Stimulated activated naive CD8-positive, alpha-beta T cell treated with anti-CD3 and anti-CD28 coated beads, Interleukin-15, amount 100 ng/mL, for 72 hours (primary cell): ENCODE data around the gene MAN2B2.
A peak's percentile ranks its signal among the peaks of the same experiment; 100 is the strongest.

ENCODE experiments used
- ATAC-seq: fragments of 150-1000 bp; cut with Tn5 transposase; 2 replicates; pipeline ENCODE4 v1.10.0; 2021; ENCODE audit warnings: mild to moderate bottlenecking, moderate library complexity
- DNase-seq, 2 donors: peaks; one replicate each; pipeline ENCODE4 v3.0.0; 2021 to 2022
- H3K27ac Mint-ChIP-seq, 2 donors: one replicate each; pipeline ENCODE4 v1.8.0; 2022; ENCODE audit warnings: mild to moderate bottlenecking in 2 of 2, mixed read lengths in 2 of 2, moderate library complexity in 2 of 2
- H3K27me3 Mint-ChIP-seq: one replicate; pipeline ENCODE4 v1.8.0; 2022; ENCODE audit warnings: mixed read lengths
- H3K4me1 Mint-ChIP-seq: one replicate; pipeline ENCODE4 v1.8.0; 2022; ENCODE audit warnings: mild to moderate bottlenecking, mixed read lengths
- H3K4me3 Mint-ChIP-seq, 2 donors: one replicate each; pipeline ENCODE4 v1.8.0; 2022; ENCODE audit warnings: mild to moderate bottlenecking in 2 of 2, mixed read lengths in 2 of 2, moderate library complexity in 1 of 2
- H3K9me3 Mint-ChIP-seq, 2 donors: one replicate each; pipeline ENCODE4 v1.8.0; 2022; ENCODE audit warnings: mixed read lengths in 2 of 2

The MAN2B2 gene

GRCh38 chr4:6538111-6538510, 36.9 kb upstream of the MAN2B2 start:
- H3K27ac Mint-ChIP-seq = no peak overlapping the region
- peaks cover 0 to 11% of the 10 kb centered on the region in 2 donors for H3K9me3 Mint-ChIP-seq
- ATAC-seq (no peak), DNase-seq (no peak)
- peaks cover 21% of the 10 kb centered on the region for H3K27me3 Mint-ChIP-seq
- no peak overlapping the region for H3K4me3 Mint-ChIP-seq
- no peaks in the 10 kb centered on the region for H3K4me1 Mint-ChIP-seq

DNA sequence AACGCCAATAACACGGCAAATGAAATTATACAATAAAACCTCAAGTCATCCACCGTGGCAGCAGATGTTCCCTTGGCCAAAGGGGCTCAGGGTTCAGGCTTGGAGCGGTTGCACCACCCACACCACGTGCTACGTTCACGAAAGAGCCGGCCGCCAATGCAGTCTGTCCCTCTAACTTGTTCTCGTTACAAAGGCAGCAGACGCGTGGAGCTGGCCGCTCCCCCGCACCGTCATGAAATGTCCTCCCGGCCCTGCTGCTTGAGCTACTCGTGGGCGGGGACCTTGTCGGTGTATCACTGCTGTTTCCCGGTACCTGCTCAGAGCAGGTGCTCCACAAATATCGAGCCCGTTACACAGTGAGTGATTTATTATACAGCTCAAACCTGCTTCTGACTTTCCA, 36.4 kb upstream of the MAN2B2 start:
- Mint-ChIP-seq H3K27ac (no peak overlapping the region), H3K4me1 (no peaks in the 10 kb centered on the region), H3K27me3 (peaks cover 26% of the 10 kb centered on the region), H3K9me3 (peaks cover 0 to 11% of the 10 kb centered on the region in 2 donors), H3K4me3 (no peak overlapping the region)
- ATAC-seq (no peak), DNase-seq (no peak)

DNA sequence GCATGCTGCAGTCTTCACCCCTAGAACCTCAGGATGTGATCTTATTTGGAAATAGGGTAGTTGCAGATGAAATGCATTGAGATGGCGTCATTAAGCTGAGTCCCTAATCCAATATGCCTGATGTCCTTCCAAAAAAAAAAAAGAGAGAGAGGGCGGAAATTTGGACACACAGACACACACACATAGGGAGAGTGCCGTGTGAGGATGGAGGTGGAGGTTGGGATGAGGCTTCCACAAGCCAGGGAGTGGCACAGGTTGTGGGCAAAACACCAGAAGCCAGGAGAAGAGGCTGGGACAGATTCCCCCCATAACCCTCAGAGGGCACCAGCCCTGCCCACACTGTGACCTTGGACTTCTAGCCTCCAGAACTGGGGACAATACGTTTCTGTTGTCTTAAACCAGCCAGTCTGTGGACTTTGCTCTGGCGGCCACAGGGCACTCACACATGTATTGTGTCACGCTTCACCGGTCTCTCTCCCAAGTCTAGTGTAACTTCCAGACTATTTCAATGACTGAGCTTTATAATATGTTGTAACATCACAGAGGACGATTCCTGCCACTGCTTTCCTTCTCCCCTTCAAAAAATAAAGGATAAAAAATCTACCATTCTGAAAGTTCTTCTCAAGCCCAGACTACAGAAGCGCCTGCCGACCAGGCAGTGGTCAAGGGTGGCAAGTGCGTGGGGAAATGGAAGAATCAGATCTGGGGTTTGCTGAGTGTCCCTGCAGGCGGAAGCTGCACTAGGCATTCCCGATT, 35.8 kb upstream of the MAN2B2 start:
- Mint-ChIP-seq H3K27me3 (peaks cover 29% of the 10 kb centered on the region), H3K4me3 (no peak overlapping the region), H3K27ac (no peak overlapping the region), H3K4me1 (no peaks in the 10 kb centered on the region), H3K9me3 (peaks cover 0 to 11% of the 10 kb centered on the region in 2 donors)
- ATAC-seq (no peak), DNase-seq (no peak)

- Mint-ChIP-seq H3K27me3 (peaks cover 41% of the 10 kb centered on the region), H3K27ac (no peak overlapping the region), H3K4me1 (no peaks in the 10 kb centered on the region), H3K9me3 (peaks cover 0 to 11% of the 10 kb centered on the region in 2 donors), H3K4me3 (no peak overlapping the region)
- DNase-seq (no peak), ATAC-seq (no peak)
Observed at GRCh38 chr4:6540879-6541278, 34.1 kb upstream of the MAN2B2 start.

GRCh38 chr4:6541789-6542188, 33.2 kb upstream of the MAN2B2 start:
- Mint-ChIP-seq H3K27me3 (peaks cover 43% of the 10 kb centered on the region), H3K4me3 (no peak overlapping the region), H3K9me3 (peaks cover 0 to 11% of the 10 kb centered on the region in 2 donors), H3K4me1 (no peaks in the 10 kb centered on the region), H3K27ac (no peak overlapping the region)
- DNase-seq (no peak), ATAC-seq (no peak)

DNA sequence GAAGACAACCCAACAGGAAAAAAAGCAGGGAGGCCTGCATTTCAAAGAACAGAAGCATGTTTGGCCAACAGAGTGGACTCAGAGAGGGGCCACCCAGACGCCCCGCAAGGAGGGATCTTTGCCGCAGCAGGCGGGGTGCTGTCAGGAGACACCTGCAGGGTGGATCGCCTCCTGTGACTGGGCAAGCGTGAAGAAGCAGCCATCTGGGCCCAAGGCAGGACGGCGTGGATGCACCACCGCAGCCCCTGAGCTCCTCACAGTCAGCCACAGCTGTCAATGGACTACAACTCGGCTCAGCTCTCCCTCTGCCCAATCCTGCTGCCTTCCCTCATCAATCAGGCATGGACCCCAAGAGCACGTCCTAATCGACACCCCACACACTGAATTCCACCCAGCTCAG, 32.0 kb upstream of the MAN2B2 start:
- ATAC-seq = no peak
- Mint-ChIP-seq H3K9me3 (peaks cover 0 to 11% of the 10 kb centered on the region in 2 donors), H3K4me1 (no peaks in the 10 kb centered on the region), H3K4me3 (no peak overlapping the region), H3K27me3 (peaks cover 55% of the 10 kb centered on the region), H3K27ac (no peak overlapping the region)
- no peak for DNase-seq

DNA sequence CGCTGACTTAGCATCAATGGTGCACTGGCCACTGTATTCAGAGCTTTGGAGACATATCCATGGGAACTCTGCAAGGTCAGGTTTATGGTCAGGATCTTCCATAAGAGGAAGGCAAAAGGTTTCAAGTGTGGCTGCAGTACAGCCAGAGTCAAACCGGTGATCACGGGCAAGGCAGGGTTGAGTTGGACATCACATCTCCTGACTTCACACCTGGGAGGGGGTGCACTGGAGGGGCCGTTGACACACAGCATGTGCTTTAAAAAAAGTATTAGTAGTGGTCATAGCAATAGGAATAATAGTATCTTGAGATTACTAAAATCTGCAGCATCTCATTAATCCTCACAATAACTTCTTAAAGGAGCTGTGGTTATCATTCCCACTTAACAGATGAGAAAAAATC, 28.9 kb upstream of the MAN2B2 start:
- DNase-seq = no peak
- H3K4me1 Mint-ChIP-seq = no peaks in the 10 kb centered on the region
- no peak for ATAC-seq
- H3K27ac Mint-ChIP-seq = no peak overlapping the region
- no peak overlapping the region for H3K4me3 Mint-ChIP-seq
- peaks cover 0 to 10% of the 10 kb centered on the region in 2 donors for H3K9me3 Mint-ChIP-seq
- H3K27me3 Mint-ChIP-seq = peaks cover 67% of the 10 kb centered on the region

GRCh38 chr4:6546681-6547447, 28.1 kb upstream of the MAN2B2 start:
- Mint-ChIP-seq H3K4me1 (no peaks in the 10 kb centered on the region), H3K27me3 (peaks cover 73% of the 10 kb centered on the region), H3K9me3 (peaks cover 4 to 18% of the 10 kb centered on the region in 2 donors), H3K27ac (no peak overlapping the region), H3K4me3 (no peak overlapping the region)
- DNase-seq = peak; percentile 36 to 42
- peak; percentile 49 for ATAC-seq

DNA sequence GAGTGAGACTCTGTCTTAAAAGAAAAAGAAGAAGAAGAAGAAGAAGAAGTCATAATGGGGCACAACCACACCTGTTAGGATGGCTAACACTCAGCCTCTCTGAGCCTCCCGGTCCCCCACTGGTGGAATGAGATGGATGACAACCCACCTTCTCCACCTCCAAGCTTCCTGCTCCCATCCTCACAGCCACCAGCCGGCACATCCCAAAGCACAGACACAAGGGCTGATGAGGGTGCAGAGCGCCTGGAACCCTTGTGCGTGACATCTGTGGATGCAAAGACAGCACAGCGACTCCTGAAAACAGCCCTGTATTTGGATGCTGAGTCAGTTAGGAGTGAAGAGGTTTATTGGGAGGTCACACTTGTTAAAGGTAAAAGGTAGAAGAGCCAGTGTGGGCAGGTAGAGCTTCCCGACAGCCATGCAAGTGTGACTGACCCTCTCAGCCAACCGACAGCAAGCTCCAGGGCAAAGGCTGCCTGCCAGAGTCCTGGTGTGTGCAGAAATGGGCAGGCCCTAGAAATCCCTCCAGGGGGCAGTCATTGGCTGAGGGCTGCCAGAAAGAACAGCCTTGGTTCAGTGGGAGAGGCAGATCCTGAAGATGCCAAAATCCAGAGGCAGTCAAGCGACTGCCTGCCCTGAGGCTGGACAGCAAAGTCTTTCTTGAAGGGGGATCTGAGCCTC, 26.6 kb upstream of the MAN2B2 start:
- H3K9me3 Mint-ChIP-seq = peaks cover 12 to 27% of the 10 kb centered on the region in 2 donors
- no peaks in the 10 kb centered on the region for H3K4me1 Mint-ChIP-seq
- no peak overlapping the region for H3K4me3 Mint-ChIP-seq
- peaks cover 77% of the 10 kb centered on the region for H3K27me3 Mint-ChIP-seq
- peak; percentile 65 for ATAC-seq
- no peak for DNase-seq
- H3K27ac Mint-ChIP-seq = no peak overlapping the region

DNA sequence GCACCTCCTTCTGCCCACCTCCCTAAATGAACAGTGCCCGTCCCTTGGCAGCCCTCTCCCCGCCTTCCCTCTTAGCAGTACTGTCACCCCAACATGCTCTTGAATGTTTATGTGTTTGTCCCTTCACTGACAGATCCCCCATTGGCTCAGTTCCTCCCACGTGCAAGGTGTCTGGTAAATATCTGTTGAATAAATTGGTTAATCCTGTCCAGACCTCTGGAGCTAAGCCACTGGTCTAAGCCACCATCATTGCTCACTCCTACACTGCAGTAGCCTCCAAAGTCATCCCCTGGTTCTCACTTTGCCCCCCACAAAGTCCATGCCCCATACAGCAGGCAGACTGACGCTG, 26.1 kb upstream of the MAN2B2 start:
- no peaks in the 10 kb centered on the region for H3K4me1 Mint-ChIP-seq

GRCh38 chr4:6549445-6549844, 25.5 kb upstream of the MAN2B2 start:
- Mint-ChIP-seq H3K9me3 (peaks cover 12 to 27% of the 10 kb centered on the region in 2 donors), H3K4me1 (no peaks in the 10 kb centered on the region), H3K4me3 (no peak overlapping the region), H3K27me3 (peaks cover 79% of the 10 kb centered on the region), H3K27ac (no peak overlapping the region)
- no peak for DNase-seq
- ATAC-seq = no peak

More for the DNA sequence above, 26.1 kb upstream of the MAN2B2 start:
- Mint-ChIP-seq H3K9me3 (peaks cover 12 to 27% of the 10 kb centered on the region in 2 donors), H3K27me3 (peaks cover 77% of the 10 kb centered on the region), H3K4me3 (no peak overlapping the region), H3K27ac (no peak overlapping the region)
- ATAC-seq = no peak
- no peak for DNase-seq

DNA sequence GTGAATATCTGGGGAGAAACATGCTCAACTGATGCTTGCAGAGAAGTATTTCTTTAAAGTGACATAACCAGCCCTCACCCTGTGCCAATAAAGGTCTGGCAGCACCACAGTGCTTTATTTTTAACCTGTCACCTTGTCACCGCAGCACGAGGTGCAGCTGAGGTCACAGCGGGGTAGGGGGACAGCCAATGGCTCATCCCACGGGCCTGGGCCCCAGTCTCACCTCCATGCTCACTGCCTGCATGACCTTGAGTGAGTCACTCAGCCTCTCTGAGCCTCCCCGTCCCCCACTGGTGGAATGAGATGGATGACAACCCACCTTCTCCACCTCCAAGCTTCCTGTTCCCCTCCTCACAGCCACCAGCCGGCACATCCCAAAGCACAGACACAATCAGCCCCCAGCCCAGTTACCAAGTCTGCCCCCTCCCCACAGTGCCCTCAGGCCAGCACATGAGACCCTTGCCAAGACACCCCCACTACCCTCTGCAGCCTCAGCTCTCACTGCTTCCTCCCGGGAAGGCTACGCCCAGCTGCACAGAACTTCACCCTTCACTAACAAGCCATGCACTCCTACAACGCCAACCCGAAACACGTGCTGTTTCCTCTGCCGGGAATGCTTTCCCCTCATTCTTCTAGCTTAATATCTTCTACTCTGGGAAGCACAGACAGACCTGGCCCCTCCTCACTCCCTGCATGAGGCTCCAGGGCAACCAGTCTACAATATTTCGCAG, 24.9 kb upstream of the MAN2B2 start:
- DNase-seq = no peak
- no peak overlapping the region for H3K27ac Mint-ChIP-seq
- ATAC-seq = no peak
- peaks cover 12 to 27% of the 10 kb centered on the region in 2 donors for H3K9me3 Mint-ChIP-seq
- H3K27me3 Mint-ChIP-seq = peaks cover 75% of the 10 kb centered on the region
- H3K4me1 Mint-ChIP-seq = no peaks in the 10 kb centered on the region
- H3K4me3 Mint-ChIP-seq = no peak overlapping the region

GRCh38 chr4:6550821-6551220, 24.2 kb upstream of the MAN2B2 start:
- no peaks in the 10 kb centered on the region for H3K4me1 Mint-ChIP-seq
- no peak overlapping the region for H3K4me3 Mint-ChIP-seq
- H3K9me3 Mint-ChIP-seq = peaks cover 12 to 27% of the 10 kb centered on the region in 2 donors
- peaks cover 67% of the 10 kb centered on the region for H3K27me3 Mint-ChIP-seq
- ATAC-seq (no peak), DNase-seq (no peak)
- no peak overlapping the region for H3K27ac Mint-ChIP-seq

GRCh38 chr4:6551660-6552059, 23.3 kb upstream of the MAN2B2 start:
- DNase-seq (no peak), ATAC-seq (no peak)
- Mint-ChIP-seq H3K27me3 (peaks cover 67% of the 10 kb centered on the region), H3K27ac (no peak overlapping the region), H3K9me3 (peaks cover 12 to 27% of the 10 kb centered on the region in 2 donors), H3K4me3 (no peak overlapping the region), H3K4me1 (no peaks in the 10 kb centered on the region)

DNA sequence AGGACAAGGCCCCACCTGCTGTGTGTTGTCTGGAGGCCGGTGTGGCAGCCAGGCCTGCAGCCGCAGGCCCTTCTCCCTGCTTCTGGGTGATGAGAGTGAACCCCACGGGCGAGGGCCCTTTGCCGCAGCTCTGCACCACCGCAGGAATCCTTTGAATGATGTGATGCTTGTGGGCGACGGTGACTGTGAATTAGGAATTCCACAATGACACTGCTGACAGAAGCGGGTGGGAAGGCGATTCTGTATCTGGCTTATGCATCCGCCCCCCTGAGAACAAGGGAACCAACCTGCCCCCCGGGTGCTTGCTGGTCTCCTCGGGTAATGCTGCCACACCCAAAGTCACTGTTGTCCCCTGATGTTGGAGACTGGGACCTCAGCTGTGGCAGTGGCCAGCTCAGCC, 19.5 kb upstream of the MAN2B2 start:
- no peak for DNase-seq
- no peak overlapping the region for H3K4me3 Mint-ChIP-seq
- no peak for ATAC-seq
- H3K27ac Mint-ChIP-seq = no peak overlapping the region
- peaks cover 12 to 21% of the 10 kb centered on the region in 2 donors for H3K9me3 Mint-ChIP-seq
- no peaks in the 10 kb centered on the region for H3K4me1 Mint-ChIP-seq
- H3K27me3 Mint-ChIP-seq = peaks cover 70% of the 10 kb centered on the region
